Measurements from ENCODE around the gene NELFB. TPM values are rescaled to one million over a fixed set of nuclear protein-coding genes. Genes with fewer than 3 reads are reported as not detected.

NELFB gene
- total RNA-seq, 1 donor from 2014 or later = 64.6 TPM

- intact Hi-C loops (cut with micrococcal nuclease) = loop anchor here (1.0 to 10.0 kb wide), 16 partner anchors 14 to 678 kb away; partner anchors contain the start of genes ANAPC2, ARRDC1, MAN1B1 and NDOR1
These were observed 32.7 kb upstream of the NELFB start, which contains the start of gene RNF208 for GRCh38 chr9:137222190-137223077. TSS of gene RNF208 (minus strand) at chr9:137222240. CDS start at chr9:137221212, 1,028 bp downstream.

GRCh38 chr9:137223078-137223970 lies 31.8 kb upstream of the NELFB start:
- intact Hi-C loops (cut with micrococcal nuclease) = loop anchor here (1.0 to 10.0 kb wide), 16 partner anchors 13 to 679 kb away; partner anchors contain the start of genes ANAPC2, ARRDC1, MAN1B1 and NDOR1

- intact Hi-C loops (cut with micrococcal nuclease) = loop anchor here (10.0 kb wide), 2 partner anchors 340 to 680 kb away; partner anchors contain the start of genes NOTCH1 and TRAF2
These were observed 30.1 kb upstream of the NELFB start, which contains the start of gene CYSRT1 for GRCh38 chr9:137224830-137225694. TSS of gene CYSRT1 (plus strand) at chr9:137225174. CDS start at chr9:137225622, 448 bp downstream.

GRCh38 chr9:137225699-137226331 lies 29.3 kb upstream of the NELFB start:
- intact Hi-C loops (cut with micrococcal nuclease) = loop anchor here (2.0 to 10.0 kb wide), 3 partner anchors 179 to 681 kb away; partner anchors contain the start of genes NOTCH1, NPDC1 and TRAF2

- intact Hi-C loops (cut with micrococcal nuclease) = loop anchor here (1.0 to 10.0 kb wide), 6 partner anchors 10 to 682 kb away; partner anchors contain the start of genes NOTCH1, NPDC1 and TRAF2
These were observed 28.6 kb upstream of the NELFB start for GRCh38 chr9:137226338-137227053.

GRCh38 chr9:137227054-137227852 lies 27.9 kb upstream of the NELFB start, which contains the start of gene RNF224:
TSS of gene RNF224 (plus strand) at chr9:137227502. CDS start at chr9:137228336, 834 bp downstream.
- intact Hi-C loops (cut with micrococcal nuclease) = loop anchor here (1.0 to 10.0 kb wide), 6 partner anchors 9 to 682 kb away; partner anchors contain the start of genes NOTCH1, NPDC1 and TRAF2

- intact Hi-C loops (cut with micrococcal nuclease) = loop anchor here (1.0 to 10.0 kb wide), 6 partner anchors 8 to 683 kb away; partner anchors contain the start of genes NOTCH1, NPDC1 and TRAF2
These were observed 27.1 kb upstream of the NELFB start for GRCh38 chr9:137227853-137228505.

- intact Hi-C loops (cut with micrococcal nuclease) = loop anchor here (10.0 kb wide), 2 partner anchors 344 to 684 kb away; partner anchors contain the start of genes NOTCH1 and TRAF2
These were observed 26.6 kb upstream of the NELFB start for GRCh38 chr9:137228506-137228967.

GRCh38 chr9:137228968-137229896 lies 25.9 kb upstream of the NELFB start:
- intact Hi-C loops (cut with micrococcal nuclease) = loop anchor here (10.0 kb wide), 2 partner anchors 344 to 684 kb away; partner anchors contain the start of genes NOTCH1 and TRAF2

- intact Hi-C loops (cut with micrococcal nuclease) = loop anchor here (10.0 kb wide), 2 partner anchors 345 to 685 kb away; partner anchors contain the start of genes NOTCH1 and TRAF2
These were observed 25.0 kb upstream of the NELFB start for GRCh38 chr9:137229903-137230704.

GRCh38 chr9:137230705-137231371 lies 24.3 kb upstream of the NELFB start, which contains the start of gene SLC34A3:
TSS of gene SLC34A3 (plus strand) at chr9:137230901. CDS start at chr9:137231703, 802 bp downstream.
- intact Hi-C loops (cut with micrococcal nuclease) = no loop called here

- intact Hi-C loops (cut with micrococcal nuclease) = no loop called here
These were observed 23.6 kb upstream of the NELFB start for GRCh38 chr9:137231372-137232039.

- intact Hi-C loops (cut with micrococcal nuclease) = no loop called here
These were observed 23.0 kb upstream of the NELFB start for GRCh38 chr9:137232101-137232500.

GRCh38 chr9:137232510-137232909 lies 22.6 kb upstream of the NELFB start:
- intact Hi-C loops (cut with micrococcal nuclease) = no loop called here
